HCT116 (cell line): Measurements from ENCODE around the gene CNN1. TPM values are rescaled to one million over a fixed set of nuclear protein-coding genes. Genes with fewer than 3 reads are reported as not detected.

Experiments
- ATAC-seq: fragments of 200-7000 bp; cut with Tn5 transposase; 2 replicates; pipeline ENCODE4 v1.9.1; 2020; ENCODE audit warnings: mild to moderate bottlenecking, moderate library complexity
- BruUV-seq: library from RNA; stranded (reverse); fragments of 400-500 nt; replicated peaks from 2 replicates; lab custom pipeline; 2021; lab: Mats Ljungman, UMichigan
- CTCF ChIA-PET: fragments of 300-600 bp; sonication (Branson Sonifier 250); formaldehyde crosslinking; loops from one replicate; lab custom pipeline; 2021; ENCODE audit warnings: antibody characterized with exemption; lab: Charles Lee
- POLR2A ChIA-PET: fragments of 300-600, 350-600 bp; sonication (Branson Sonifier 250); formaldehyde crosslinking; loops from one replicate; lab custom pipeline; 2021; ENCODE audit warnings: antibody characterized with exemption; lab: Charles Lee
- RAD21 ChIA-PET, 2 experiments: fragments of 300-600 bp; sonication (Branson Sonifier 250); formaldehyde crosslinking; loops; one replicate each; lab custom pipeline; 2023; ENCODE audit warnings: low total read pairs in 2 of 2; ENCODE audit not compliant: uncharacterized antibody in 2 of 2, unreplicated experiment in 2 of 2, low non-redundant PET in 1 of 2; lab: Charles Lee
- DNase-seq: peaks from one replicate; pipeline ENCODE4 v3.0.0-alpha.2; 2010; ENCODE audit warnings: low read depth, low spot score
- H2AFZ ChIP-seq: fragments of 200-600 bp; shearing (Covaris generic), sonication (generic); 2 replicates; pipeline ENCODE4 v1.6.1; 2017; ENCODE audit warnings: low read depth, mixed run types, mixed read lengths, antibody characterized with exemption, low read length; ENCODE audit not compliant: poor library complexity, severe bottlenecking
- H3K27ac ChIP-seq: 2 replicates; pipeline ENCODE4 v1.5.1; 2012; ENCODE audit warnings: low read depth, low read length
- H3K27me3 ChIP-seq: fragments of 200-600 bp; sonication (generic); 2 replicates; pipeline ENCODE4 v1.6.1; 2016; ENCODE audit warnings: mixed run types, low read length, mixed read lengths; ENCODE audit not compliant: insufficient read depth
- H3K36me3 ChIP-seq, 2 experiments: fragments of 200-500 bp in 1 of 2; fragments of 200-600 bp in 1 of 2; sonication (Bioruptor generic) in 1 of 2; sonication (generic) in 1 of 2; 2 replicates each; pipeline versions ENCODE4 v1.5.1 to v1.6.1; 2014 to 2016; ENCODE audit warnings: low read length in 2 of 2, inconsistent platforms in 1 of 2, mixed read lengths in 1 of 2, mixed run types in 1 of 2; ENCODE audit not compliant: insufficient read depth in 2 of 2, control insufficient read depth in 1 of 2
- H3K4me1 ChIP-seq, 2 experiments: fragments of 200-600 bp in 1 of 2; sonication (generic) in 1 of 2; 2 replicates each; pipeline versions ENCODE4 v1.5.1 to v1.6.1; 2012 to 2017; ENCODE audit warnings: low read length in 2 of 2, inconsistent platforms in 1 of 2, mild to moderate bottlenecking in 1 of 2, mixed read lengths in 1 of 2, mixed run types in 1 of 2, moderate library complexity in 1 of 2; ENCODE audit not compliant: insufficient read depth in 2 of 2, control insufficient read depth in 1 of 2
- H3K4me2 ChIP-seq: fragments of 200-600 bp; sonication (generic); 2 replicates; pipeline ENCODE4 v1.6.1; 2017; ENCODE audit warnings: mixed run types, low read length, mixed read lengths
- H3K4me3 ChIP-seq, 2 experiments: fragments of 200-600 bp in 1 of 2; sonication (generic) in 1 of 2; replicated peaks in 1 of 2; 2 replicates each; pipeline ENCODE4 v1.5.1; 2011 to 2016; ENCODE audit warnings: low read length in 2 of 2, control low read depth in 1 of 2, low read depth in 1 of 2, mild to moderate bottlenecking in 1 of 2, mixed read lengths in 1 of 2, mixed run types in 1 of 2
- H3K79me2 ChIP-seq: fragments of 200-600 bp; sonication (generic); 2 replicates; pipeline ENCODE4 v1.6.1; 2017; ENCODE audit warnings: mild to moderate bottlenecking, mixed run types, low read length, moderate library complexity, mixed read lengths; ENCODE audit not compliant: insufficient read depth
- H3K9ac ChIP-seq: fragments of 200-600 bp; sonication (generic); 2 replicates; pipeline ENCODE4 v1.6.1; 2016; ENCODE audit warnings: low read length, mixed read lengths
- H3K9me2 ChIP-seq: fragments of 200-600 bp; sonication (generic), shearing (Covaris generic); 2 replicates; pipeline ENCODE4 v1.6.1; 2017; ENCODE audit warnings: mixed run types, mild to moderate bottlenecking, moderate library complexity; ENCODE audit not compliant: insufficient read depth
- H3K9me3 ChIP-seq, 2 experiments: fragments of 200-500 bp in 1 of 2; fragments of 200-600 bp in 1 of 2; sonication (Bioruptor generic) in 1 of 2; sonication (generic) in 1 of 2; 2 replicates each; pipeline ENCODE4 v1.6.1; 2014 to 2017; ENCODE audit warnings: low read length in 2 of 2, mixed read lengths in 2 of 2, inconsistent platforms in 1 of 2, low read depth in 1 of 2, mild to moderate bottlenecking in 1 of 2, mixed run types in 1 of 2, moderate library complexity in 1 of 2; ENCODE audit not compliant: control insufficient read depth in 1 of 2, insufficient read depth in 1 of 2
- H4K20me1 ChIP-seq: fragments of 200-600 bp; sonication (generic), shearing (Covaris generic); 2 replicates; pipeline ENCODE4 v1.6.1; 2017; ENCODE audit warnings: mixed run types, mild to moderate bottlenecking, moderate library complexity; ENCODE audit not compliant: insufficient read depth
- ATF3 ChIP-seq: IDR thresholded peaks from 2 replicates; pipeline ENCODE4 v1.6.1; 2012
- CBX3 ChIP-seq: IDR thresholded peaks from 2 replicates; pipeline ENCODE4 v1.6.1; 2012; ENCODE audit warnings: low read depth
- EGR1 ChIP-seq: IDR thresholded peaks from 2 replicates; pipeline ENCODE4 v1.6.1; 2012; ENCODE audit warnings: low read depth
- ELF1 ChIP-seq: IDR thresholded peaks from 2 replicates; pipeline ENCODE4 v1.6.1; 2012; ENCODE audit warnings: low read depth, borderline replicate concordance
- JUND ChIP-seq: IDR thresholded peaks from 2 replicates; pipeline ENCODE4 v1.6.1; 2012
- POLR2A ChIP-seq: IDR thresholded peaks from 2 replicates; pipeline ENCODE4 v1.7.0; 2011; ENCODE audit warnings: borderline replicate concordance; ENCODE audit not compliant: insufficient read depth, insufficient read length; ENCODE audit errors: extremely low read depth
- RAD21 ChIP-seq: IDR thresholded peaks from 2 replicates; pipeline ENCODE4 v1.6.1; 2012; ENCODE audit warnings: low read depth, mild to moderate bottlenecking
- REST ChIP-seq: IDR thresholded peaks from 2 replicates; pipeline ENCODE4 v1.6.1; 2012; ENCODE audit warnings: low read depth
- SIN3A ChIP-seq: IDR thresholded peaks from 2 replicates; pipeline ENCODE4 v1.6.1; 2012; ENCODE audit warnings: low read depth
- SRF ChIP-seq: IDR thresholded peaks from 2 replicates; pipeline ENCODE4 v1.6.1; 2012; ENCODE audit warnings: low read depth
- TCF7L2 ChIP-seq: IDR thresholded peaks from 2 replicates; pipeline ENCODE4 v1.7.0; 2011; ENCODE audit warnings: borderline replicate concordance, inconsistent platforms; ENCODE audit not compliant: insufficient read depth, insufficient read length; ENCODE audit errors: extremely low read depth
- YY1 ChIP-seq: IDR thresholded peaks from 2 replicates; pipeline ENCODE4 v1.6.1; 2011; ENCODE audit warnings: low read length, low read depth, moderate library complexity, mild to moderate bottlenecking; ENCODE audit not compliant: insufficient replicate concordance; ENCODE audit errors: extremely low read depth
- ZNF274 ChIP-seq: fragments of 200-500 bp; sonication (Bioruptor generic); IDR thresholded peaks from 2 replicates; pipeline ENCODE4 v1.6.1; 2014; ENCODE audit warnings: mild to moderate bottlenecking, low read depth, low read length, inconsistent platforms
- intact Hi-C: fragments of 100-400 bp; cut with micrococcal nuclease; formaldehyde crosslinking; loops from 2 replicates; pipeline ENCODE4 v1.10.0; 2022
- total RNA-seq: library from RNA; stranded (reverse); gene quantifications from one replicate; pipeline ENCODE4 v1.2.1, GENCODE V29; 2021; ENCODE audit not compliant: unreplicated experiment

Gene CNN1
- total RNA-seq, 1 experiment from 2014 or later = 0.64 TPM

GRCh38 chr19:11552666-11553372 lies 14.2 kb downstream of the CNN1 start:
- CTCF ChIA-PET = interaction anchor here (1.3 kb wide), 1 partner anchor 8 kb away, joined by 4 read pairs; no protein-coding TSS in a partner anchor
- Histone ChIP-seq H2AFZ (no peak overlapping the region), H3K4me3 (no peak overlapping the region), H3K36me3 (peaks cover 11 to 17% of the 10 kb centered on the region in 2 experiments; a peak in 3 of 4 replicates), H3K9me2 (no peaks in the 10 kb centered on the region), H3K4me2 (no peak overlapping the region), H3K27me3 (no peaks in the 10 kb centered on the region), H4K20me1 (no peaks in the 10 kb centered on the region), H3K27ac (no peak overlapping the region), H3K9me3 (no peaks in the 10 kb centered on the region), H3K4me1 (peaks cover 0 to 2% of the 10 kb centered on the region in 2 experiments; a peak in 1 of 4 replicates), H3K9ac (no peak overlapping the region), H3K79me2 (peaks cover 34% of the 10 kb centered on the region)
- POLR2A ChIA-PET = no interaction called here
- RAD21 ChIA-PET = no interaction called here
- no peak for DNase-seq
- intact Hi-C loops = no loop called here
- BruUV-seq = no TSS peak
- no peak for ATAC-seq
- TF ChIP-seq JUND (no peak), ATF3 (no peak), ELF1 (no peak), ZNF274 (no peak), POLR2A (no peak), SIN3A (no peak), YY1 (no peak), EGR1 (no peak), TCF7L2 (no peak), RAD21 (no peak), SRF (no peak), CBX3 (no peak), REST (no peak)
